HepG2 (cell line): ENCODE results near the gene PKMYT1.

Experiments used
- ARID2 ChIP-seq: sonication (generic); formaldehyde crosslinking; IDR thresholded peaks from 2 replicates; pipeline ENCODE4 v1.8.1; 2022; ENCODE audit warnings: mild to moderate bottlenecking, missing genetic modification reagents, borderline replicate concordance
- DNMT3B ChIP-seq: conservative IDR thresholded peaks from 2 replicates; pipeline ENCODE4 v1.6.1; 2016; ENCODE audit warnings: missing biosample characterization, control low read depth
- FOXA1 ChIP-seq, 2 experiments: fragments of 450-650 bp in 1 of 2; sonication (generic) in 1 of 2; formaldehyde crosslinking in 1 of 2; IDR thresholded peaks; 2 replicates each; pipeline versions ENCODE4 v1.4.0 to v1.6.1; 2016 to 2020; ENCODE audit warnings: missing genetic modification reagents in 1 of 2
- HIVEP1 ChIP-seq: sonication (generic); formaldehyde crosslinking; IDR thresholded peaks from 2 replicates; pipeline ENCODE4 v1.4.0; 2020; ENCODE audit warnings: mild to moderate bottlenecking, missing genetic modification reagents
- MAFK ChIP-seq, 2 experiments: IDR thresholded peaks in 1 of 2; conservative IDR thresholded peaks in 1 of 2; 2 replicates each; pipeline ENCODE4 v1.6.1; 2011; ENCODE audit warnings: improper control_type of control experiment in 2 of 2, low read length in 2 of 2
- NCOA2 ChIP-seq: sonication (generic); formaldehyde crosslinking; IDR thresholded peaks from 2 replicates; pipeline ENCODE4 v1.8.0; 2022; ENCODE audit warnings: inconsistent platforms
- PHB2 ChIP-seq: fragments of 450-650 bp; IDR thresholded peaks from 2 replicates; pipeline ENCODE4 v1.6.1; 2018; ENCODE audit not compliant: partially characterized antibody
- SIX1 ChIP-seq: sonication (generic); formaldehyde crosslinking; IDR thresholded peaks from 2 replicates; pipeline ENCODE4 v1.4.0; 2020; ENCODE audit warnings: missing genetic modification reagents, borderline replicate concordance
- ZMYM4 ChIP-seq: sonication (generic); formaldehyde crosslinking; IDR thresholded peaks from 2 replicates; pipeline ENCODE4 v1.8.1; 2023; ENCODE audit warnings: mild to moderate bottlenecking, missing genetic modification reagents
- ZNF274 ChIP-seq: sonication (generic); formaldehyde crosslinking; IDR thresholded peaks from 2 replicates; pipeline ENCODE4 v1.5.1; 2020; ENCODE audit warnings: mild to moderate bottlenecking, missing genetic modification reagents
- ZNF549 ChIP-seq: sonication (generic); formaldehyde crosslinking; IDR thresholded peaks from 2 replicates; pipeline ENCODE4 v1.5.0; 2020; ENCODE audit warnings: missing genetic modification reagents
- ZNF660 ChIP-seq: sonication (generic); formaldehyde crosslinking; IDR thresholded peaks from 2 replicates; pipeline ENCODE4 v1.5.1; 2020; ENCODE audit warnings: mild to moderate bottlenecking, low read depth, missing genetic modification reagents, borderline replicate concordance
- ZSCAN22 ChIP-seq: sonication (generic); formaldehyde crosslinking; IDR thresholded peaks from 2 replicates; pipeline ENCODE4 v1.4.0; 2020; ENCODE audit warnings: mild to moderate bottlenecking, missing genetic modification reagents
- TF ChIP-seq, protein P1 (sequence below): sonication (generic); formaldehyde crosslinking; IDR thresholded peaks from 2 replicates; pipeline ENCODE4 v1.5.0; 2020; ENCODE audit warnings: missing genetic modification reagents

DNA sequence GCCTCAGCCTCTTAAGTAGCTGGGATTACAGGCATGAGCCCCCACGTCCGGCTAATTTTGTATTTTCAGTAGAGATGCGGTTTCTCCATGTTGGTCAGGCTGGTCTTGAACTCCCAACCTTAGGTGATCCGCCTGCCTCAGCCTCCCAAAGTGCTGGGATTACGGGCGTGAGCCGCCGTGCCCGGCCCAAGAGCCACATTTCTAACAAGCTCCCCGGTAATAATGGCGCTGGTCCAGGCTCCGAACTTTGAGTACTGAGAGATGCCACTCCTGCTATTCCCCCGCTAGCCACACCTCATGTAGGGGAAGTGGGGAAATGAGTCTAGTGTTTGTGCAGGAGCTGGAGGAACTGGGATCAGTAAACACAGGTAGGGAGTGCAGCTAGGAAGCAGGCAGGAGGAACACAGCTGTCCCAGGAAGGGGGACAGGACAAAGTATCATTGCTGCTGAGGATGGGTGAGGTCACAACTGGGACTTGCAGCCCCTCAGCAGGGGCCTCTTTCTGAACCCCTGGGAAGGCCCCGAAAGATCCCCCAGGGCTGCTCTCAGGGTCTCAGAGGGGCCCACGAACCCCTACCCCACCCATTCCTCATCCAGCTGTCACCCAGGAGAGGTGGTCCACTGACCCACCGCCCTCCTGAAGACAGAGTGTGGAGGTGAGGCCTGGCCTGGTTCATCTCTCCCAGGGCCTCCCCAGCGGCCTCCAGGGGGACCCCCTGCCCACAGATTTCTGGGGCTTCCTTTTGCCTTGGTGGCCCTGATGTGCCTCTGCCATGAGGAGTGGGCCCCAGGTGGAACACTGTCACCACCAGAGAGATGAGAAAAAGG, 19.8 kb downstream of the PKMYT1 start:
- TF ChIP-seq PHB2 (no peak), ZSCAN22 (CRISPR knock-in tag) (no peak), ZNF549 (CRISPR knock-in tag) (no peak), ZNF660 (CRISPR knock-in tag) (no peak), ZNF274 (CRISPR knock-in tag) (no peak), SIX1 (CRISPR knock-in tag) (no peak), ZMYM4 (no peak), FOXA1 (IDR thresholded peaks at IDR 0.05) (no peak), FOXA1 (CRISPR knock-in tag; IDR thresholded peaks at IDR 0.05) (no peak), ARID2 (CRISPR knock-in tag) (no peak), MAFK (conservative IDR thresholded peaks at IDR 0.05 in 1 of 2, IDR thresholded peaks at IDR 0.05 in 1 of 2; ENCODE audit: low read length in 2 of 2) (no peak), HIVEP1 (CRISPR knock-in tag) (no peak), DNMT3B (no peak), NCOA2 (CRISPR knock-in tag) (no peak)
- TF ChIP-seq, protein P1, sequence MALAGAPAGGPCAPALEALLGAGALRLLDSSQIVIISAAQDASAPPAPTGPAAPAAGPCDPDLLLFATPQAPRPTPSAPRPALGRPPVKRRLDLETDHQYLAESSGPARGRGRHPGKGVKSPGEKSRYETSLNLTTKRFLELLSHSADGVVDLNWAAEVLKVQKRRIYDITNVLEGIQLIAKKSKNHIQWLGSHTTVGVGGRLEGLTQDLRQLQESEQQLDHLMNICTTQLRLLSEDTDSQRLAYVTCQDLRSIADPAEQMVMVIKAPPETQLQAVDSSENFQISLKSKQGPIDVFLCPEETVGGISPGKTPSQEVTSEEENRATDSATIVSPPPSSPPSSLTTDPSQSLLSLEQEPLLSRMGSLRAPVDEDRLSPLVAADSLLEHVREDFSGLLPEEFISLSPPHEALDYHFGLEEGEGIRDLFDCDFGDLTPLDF (CRISPR knock-in tag), result no peak
